Panc1 (cell line): Measurements from ENCODE around the gene S1PR1. TPM values are rescaled to one million over a fixed set of nuclear protein-coding genes. Genes with fewer than 3 reads are reported as not detected.
A peak's percentile ranks its signal among the peaks of the same experiment; 100 is the strongest.

Source experiments
- ATAC-seq: fragments of 200-7000 bp; cut with Tn5 transposase; 2 replicates; pipeline ENCODE4 v1.9.1; 2020; ENCODE audit warnings: mild to moderate bottlenecking, moderate library complexity
- BruUV-seq: library from RNA; stranded (reverse); fragments of 400-500 nt; replicated peaks from 2 replicates; lab custom pipeline; 2021; lab: Mats Ljungman, UMichigan
- CTCF ChIA-PET: fragments of 300-600 bp; sonication (Branson Sonifier 250); formaldehyde crosslinking; loops from one replicate; lab custom pipeline; 2022; ENCODE audit warnings: antibody characterized with exemption; lab: Charles Lee
- POLR2A ChIA-PET: fragments of 300-600 bp; sonication (Branson Sonifier 250); formaldehyde crosslinking; loops from one replicate; lab custom pipeline; 2022; ENCODE audit warnings: antibody characterized with exemption; lab: Charles Lee
- DNase-seq: peaks from one replicate; pipeline ENCODE4 v3.0.0-alpha.2; 2010; ENCODE audit warnings: low read depth, low spot score
- H3K27ac ChIP-seq: 2 replicates; pipeline ENCODE4 v1.5.1; 2011; ENCODE audit warnings: mild to moderate bottlenecking, low read length, inconsistent platforms
- H3K27me3 ChIP-seq: fragments of 200-500 bp; sonication (Bioruptor generic); 2 replicates; pipeline ENCODE4 v1.6.0; 2014; ENCODE audit warnings: low read length, inconsistent platforms; ENCODE audit not compliant: control insufficient read depth, insufficient read depth
- H3K36me3 ChIP-seq: fragments of 200-500 bp; sonication (Bioruptor generic); 2 replicates; pipeline ENCODE4 v1.5.1; 2014; ENCODE audit warnings: inconsistent platforms, mild to moderate bottlenecking, low read length, moderate library complexity; ENCODE audit not compliant: control insufficient read depth, insufficient read depth
- H3K4me1 ChIP-seq: 2 replicates; pipeline ENCODE4 v1.5.1; 2011; ENCODE audit warnings: inconsistent platforms, mild to moderate bottlenecking, low read length, moderate library complexity; ENCODE audit not compliant: control insufficient read depth, insufficient read depth
- H3K4me3 ChIP-seq, 2 experiments: 2 replicates each; pipeline ENCODE4 v1.5.1; 2011 to 2012; ENCODE audit warnings: low read depth in 2 of 2, low read length in 2 of 2, mild to moderate bottlenecking in 2 of 2, inconsistent platforms in 1 of 2, moderate library complexity in 1 of 2
- H3K9me3 ChIP-seq: fragments of 200-500 bp; sonication (Bioruptor generic); 2 replicates; pipeline ENCODE4 v1.5.1; 2014; ENCODE audit warnings: low read depth, mild to moderate bottlenecking, inconsistent platforms, low read length, moderate library complexity; ENCODE audit not compliant: control insufficient read depth, insufficient read depth
- CTCF ChIP-seq: fragments of 450-650 bp; IDR thresholded peaks from 2 replicates; pipeline ENCODE4 v1.5.1; 2017; ENCODE audit warnings: mild to moderate bottlenecking
- POLR2AphosphoS5 ChIP-seq: IDR thresholded peaks from 2 replicates; pipeline ENCODE4 v1.6.1; 2012; ENCODE audit warnings: mild to moderate bottlenecking, low read depth, low read length, moderate library complexity
- REST ChIP-seq, 2 experiments: IDR thresholded peaks; 2 replicates each; pipeline ENCODE4 v1.6.1; 2011 to 2012; ENCODE audit warnings: low read depth in 2 of 2, control low read depth in 1 of 2, low read length in 1 of 2, mild to moderate bottlenecking in 1 of 2, moderate library complexity in 1 of 2; ENCODE audit not compliant: insufficient read depth in 1 of 2
- SIN3A ChIP-seq: IDR thresholded peaks from 2 replicates; pipeline ENCODE4 v1.6.1; 2012; ENCODE audit warnings: low read depth, mild to moderate bottlenecking, low read length, moderate library complexity, borderline replicate concordance; ENCODE audit not compliant: insufficient read depth
- TCF7L2 ChIP-seq: IDR thresholded peaks from 2 replicates; pipeline ENCODE4 v1.6.1; 2011; ENCODE audit warnings: mild to moderate bottlenecking, low read depth, low read length, inconsistent platforms
- in situ Hi-C: cut with HindIII; loops from 2 replicates; pipeline ENCODE4 v1.10.0; 2016; ENCODE audit warnings: low sequenced_read_pairs, low pct_unique_long_range_greater_than_20kb
- intact Hi-C: fragments of 100-400 bp; cut with micrococcal nuclease; formaldehyde crosslinking; loops from one replicate; pipeline ENCODE4 v1.10.0; 2022; ENCODE audit not compliant: unreplicated experiment
- total RNA-seq: library from RNA; stranded (reverse); gene quantifications from one replicate; pipeline ENCODE4 v1.2.1, GENCODE V29; 2021; ENCODE audit not compliant: unreplicated experiment

The S1PR1 gene
- total RNA-seq, 1 experiment from 2014 or later: 0.41 TPM

GRCh38 chr1:101288491-101288944, 51.7 kb downstream of the S1PR1 start:
- ATAC-seq (peak; percentile 96), DNase-seq (peak; percentile 71)
- no peaks in the 10 kb centered on the region for H3K36me3 ChIP-seq
- no peak overlapping the region for H3K4me3 ChIP-seq
- in situ Hi-C loops (no loop called here), intact Hi-C loops (loop anchor here (2.0 to 10.0 kb wide), 3 partner anchors 151 to 368 kb away; partner anchors contain the start of gene DPH5)
- no TSS peak for BruUV-seq
- no peak for TF ChIP-seq SIN3A
- TF ChIP-seq TCF7L2: peak; percentile 74
- no peak for TF ChIP-seq POLR2AphosphoS5
- TF ChIP-seq CTCF: peak; percentile 79
- no peak overlapping the region for H3K27ac ChIP-seq
- H3K4me1 ChIP-seq: no peaks in the 10 kb centered on the region; the same call in 1 of the 2 replicates
- POLR2A ChIA-PET: no interaction called here
- no peaks in the 10 kb centered on the region; the same call in 1 of the 2 replicates for H3K27me3 ChIP-seq
- CTCF ChIA-PET: interaction anchor here (0.6 to 0.7 kb wide), 4 partner anchors 16 to 703 kb away, joined by 3 to 5 read pairs (median 4); no protein-coding TSS in a partner anchor
- H3K9me3 ChIP-seq: no peaks in the 10 kb centered on the region

DNA sequence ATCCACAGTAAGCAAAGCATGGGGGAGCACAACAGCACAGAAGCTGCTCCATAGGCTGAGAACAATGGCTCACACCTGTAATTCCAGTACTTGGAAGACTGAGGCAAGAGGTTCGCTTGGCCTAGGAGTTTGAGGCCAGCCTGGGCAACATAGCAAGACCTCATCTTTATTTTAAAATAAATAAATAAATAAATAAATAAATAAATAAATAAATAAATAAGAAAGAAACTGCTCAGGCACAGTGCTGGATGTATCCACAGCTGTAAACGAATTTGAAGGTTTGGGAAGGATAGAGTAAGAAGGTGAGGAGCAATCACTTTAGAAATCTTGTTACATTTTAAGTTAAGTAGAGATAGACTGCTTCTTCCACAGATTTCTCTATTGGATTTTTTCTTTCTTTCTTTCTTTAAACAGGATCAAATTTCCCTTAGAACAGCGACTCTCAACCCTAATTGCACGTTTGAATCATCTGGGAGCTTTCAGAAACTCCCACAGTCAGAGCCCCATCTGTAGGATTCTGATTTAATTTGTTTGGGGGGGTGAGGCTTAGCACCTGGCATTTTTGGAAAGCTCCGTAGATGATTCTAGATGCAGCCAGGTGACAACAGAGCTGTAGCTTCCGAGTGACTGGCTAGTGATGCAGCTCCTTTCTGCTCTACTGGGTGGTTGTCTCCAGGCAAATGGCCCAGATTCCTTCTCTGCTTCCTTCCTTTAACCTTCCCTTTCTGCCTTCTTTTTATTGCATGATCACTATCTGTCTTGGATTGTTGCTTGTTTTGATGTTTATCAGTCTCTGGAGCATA, 53.5 kb downstream of the S1PR1 start:
- no peaks in the 10 kb centered on the region for H3K36me3 ChIP-seq
- no peak overlapping the region for H3K4me3 ChIP-seq
- CTCF ChIA-PET: no interaction called here
- intact Hi-C loops (no loop called here), in situ Hi-C loops (no loop called here)
- no peaks in the 10 kb centered on the region; the same call in 1 of the 2 replicates for H3K4me1 ChIP-seq
- BruUV-seq: no TSS peak
- ATAC-seq (no peak), DNase-seq (no peak)
- TF ChIP-seq REST (IDR thresholded peaks at IDR 0.05; ENCODE audit: insufficient read depth in 1 of 2, low read depth in 2 of 2, low read length in 1 of 2) (no peak), POLR2AphosphoS5 (no peak), TCF7L2 (no peak), SIN3A (no peak), CTCF (no peak)
- H3K27me3 ChIP-seq: no peaks in the 10 kb centered on the region; the same call in none of the 2 replicates
- H3K9me3 ChIP-seq: no peaks in the 10 kb centered on the region
- POLR2A ChIA-PET: no interaction called here
- no peak overlapping the region for H3K27ac ChIP-seq

Other genes with a start within 250 kb of the S1PR1 start
- 22.6 TPM for gene DPH5, start 211.2 kb upstream of the S1PR1 start, total RNA-seq